Measurements from ENCODE around the gene TKFC.

GRCh38 chr11:61343792-61344745 is 11.0 kb downstream of the TKFC start:
- no peak for TF ChIP-seq CTCF (IDR thresholded peaks at IDR 0.05)
- no peak for TF ChIP-seq POLR2AphosphoS5 (IDR thresholded peaks at IDR 0.05)
